Measurements from ENCODE around the gene PRDM7. TPM values are rescaled to one million over a fixed set of nuclear protein-coding genes. Genes with fewer than 3 reads are reported as not detected.

PRDM7 gene
- total RNA-seq, 1 experiment from 2014 or later, result not detected

DNA sequence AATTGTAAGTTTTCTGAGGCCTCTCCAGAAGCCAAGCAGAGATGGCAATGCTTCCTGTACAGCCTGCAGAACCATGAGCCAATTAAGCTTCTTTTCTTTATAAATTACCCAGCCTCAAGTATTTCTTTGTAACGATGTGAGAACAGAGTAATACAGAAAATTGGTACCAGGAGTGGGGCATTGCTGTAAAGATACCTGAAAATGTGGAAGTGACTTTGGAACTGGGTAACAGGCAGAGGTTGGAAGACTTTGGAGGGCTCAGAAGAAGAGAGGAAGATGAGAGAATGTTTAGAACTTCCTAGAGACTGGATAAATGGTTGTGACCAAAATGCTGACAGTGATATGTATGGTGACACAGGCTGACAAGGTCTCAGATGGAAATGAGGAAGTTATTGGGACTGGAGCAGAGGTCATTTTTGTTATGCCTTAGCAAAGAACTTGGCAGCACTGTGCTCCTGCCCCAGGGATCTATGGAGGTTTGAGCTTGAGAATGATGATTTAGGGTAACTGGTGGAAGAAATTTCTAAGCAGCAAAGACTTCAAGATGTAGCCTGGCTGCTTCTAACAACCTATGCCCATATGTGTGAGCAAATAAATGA lies 23.1 kb downstream of the PRDM7 start:
- ATAC-seq, result no peak
- peaks cover 20% of the 10 kb centered on the region for H3K36me3 Mint-ChIP-seq
- no peak overlapping the region for H3K27ac Mint-ChIP-seq
- H3K4me1 Mint-ChIP-seq, result 0 out of 2 replicates have a peak, but pooled peaks cover 3% of the 10 kb centered on the region
- H3K9me3 Mint-ChIP-seq, result peaks cover 59% of the 10 kb centered on the region
- H3K4me3 Mint-ChIP-seq, result no peak overlapping the region
- POLR2A ChIA-PET, result no interaction called here
- DNase-seq (ENCODE audit: low spot score), result no peak
- TF ChIP-seq, protein P1, sequence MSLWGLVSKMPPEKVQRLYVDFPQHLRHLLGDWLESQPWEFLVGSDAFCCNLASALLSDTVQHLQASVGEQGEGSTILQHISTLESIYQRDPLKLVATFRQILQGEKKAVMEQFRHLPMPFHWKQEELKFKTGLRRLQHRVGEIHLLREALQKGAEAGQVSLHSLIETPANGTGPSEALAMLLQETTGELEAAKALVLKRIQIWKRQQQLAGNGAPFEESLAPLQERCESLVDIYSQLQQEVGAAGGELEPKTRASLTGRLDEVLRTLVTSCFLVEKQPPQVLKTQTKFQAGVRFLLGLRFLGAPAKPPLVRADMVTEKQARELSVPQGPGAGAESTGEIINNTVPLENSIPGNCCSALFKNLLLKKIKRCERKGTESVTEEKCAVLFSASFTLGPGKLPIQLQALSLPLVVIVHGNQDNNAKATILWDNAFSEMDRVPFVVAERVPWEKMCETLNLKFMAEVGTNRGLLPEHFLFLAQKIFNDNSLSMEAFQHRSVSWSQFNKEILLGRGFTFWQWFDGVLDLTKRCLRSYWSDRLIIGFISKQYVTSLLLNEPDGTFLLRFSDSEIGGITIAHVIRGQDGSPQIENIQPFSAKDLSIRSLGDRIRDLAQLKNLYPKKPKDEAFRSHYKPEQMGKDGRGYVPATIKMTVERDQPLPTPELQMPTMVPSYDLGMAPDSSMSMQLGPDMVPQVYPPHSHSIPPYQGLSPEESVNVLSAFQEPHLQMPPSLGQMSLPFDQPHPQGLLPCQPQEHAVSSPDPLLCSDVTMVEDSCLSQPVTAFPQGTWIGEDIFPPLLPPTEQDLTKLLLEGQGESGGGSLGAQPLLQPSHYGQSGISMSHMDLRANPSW (CRISPR knock-in tag; conservative IDR thresholded peaks at IDR 0.05; ENCODE audit: low read depth), result no peak
- TF ChIP-seq CBFB (CRISPR knock-in tag; IDR thresholded peaks at IDR 0.05; ENCODE audit: low read depth), result no peak
- no peak for TF ChIP-seq ZNF219 (CRISPR knock-in tag; IDR thresholded peaks at IDR 0.05; ENCODE audit: borderline replicate concordance)
- TF ChIP-seq NFYB (CRISPR knock-in tag; conservative IDR thresholded peaks at IDR 0.05; ENCODE audit: low read depth), result no peak
- no peak for TF ChIP-seq NFE2L1 (CRISPR knock-in tag; IDR thresholded peaks at IDR 0.05)
- TF ChIP-seq ESRRA (CRISPR knock-in tag; IDR thresholded peaks at IDR 0.05; ENCODE audit: borderline replicate concordance), result no peak
- no peak for TF ChIP-seq NFATC4 (CRISPR knock-in tag; IDR thresholded peaks at IDR 0.05)
- TF ChIP-seq ZNF423 (CRISPR knock-in tag; IDR thresholded peaks at IDR 0.05), result no peak
- TF ChIP-seq ZNF671 (CRISPR knock-in tag; IDR thresholded peaks at IDR 0.05), result no peak
- TF ChIP-seq ZNF121 (CRISPR knock-in tag; IDR thresholded peaks at IDR 0.05), result no peak
- TF ChIP-seq, protein P2, sequence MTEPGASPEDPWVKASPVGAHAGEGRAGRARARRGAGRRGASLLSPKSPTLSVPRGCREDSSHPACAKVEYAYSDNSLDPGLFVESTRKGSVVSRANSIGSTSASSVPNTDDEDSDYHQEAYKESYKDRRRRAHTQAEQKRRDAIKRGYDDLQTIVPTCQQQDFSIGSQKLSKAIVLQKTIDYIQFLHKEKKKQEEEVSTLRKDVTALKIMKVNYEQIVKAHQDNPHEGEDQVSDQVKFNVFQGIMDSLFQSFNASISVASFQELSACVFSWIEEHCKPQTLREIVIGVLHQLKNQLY (CRISPR knock-in tag; IDR thresholded peaks at IDR 0.05), result no peak
- TF ChIP-seq JAZF1 (CRISPR knock-in tag; IDR thresholded peaks at IDR 0.05), result no peak
- TF ChIP-seq, protein P3, sequence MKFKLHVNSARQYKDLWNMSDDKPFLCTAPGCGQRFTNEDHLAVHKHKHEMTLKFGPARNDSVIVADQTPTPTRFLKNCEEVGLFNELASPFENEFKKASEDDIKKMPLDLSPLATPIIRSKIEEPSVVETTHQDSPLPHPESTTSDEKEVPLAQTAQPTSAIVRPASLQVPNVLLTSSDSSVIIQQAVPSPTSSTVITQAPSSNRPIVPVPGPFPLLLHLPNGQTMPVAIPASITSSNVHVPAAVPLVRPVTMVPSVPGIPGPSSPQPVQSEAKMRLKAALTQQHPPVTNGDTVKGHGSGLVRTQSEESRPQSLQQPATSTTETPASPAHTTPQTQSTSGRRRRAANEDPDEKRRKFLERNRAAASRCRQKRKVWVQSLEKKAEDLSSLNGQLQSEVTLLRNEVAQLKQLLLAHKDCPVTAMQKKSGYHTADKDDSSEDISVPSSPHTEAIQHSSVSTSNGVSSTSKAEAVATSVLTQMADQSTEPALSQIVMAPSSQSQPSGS (CRISPR knock-in tag; IDR thresholded peaks at IDR 0.05; ENCODE audit: borderline replicate concordance, low read depth), result no peak
- no peak for TF ChIP-seq ETV6 (CRISPR knock-in tag; IDR thresholded peaks at IDR 0.05)
- peaks cover 61% of the 10 kb centered on the region for H3K27me3 Mint-ChIP-seq (ENCODE audit: low read depth)
- CTCF ChIA-PET, result interaction anchor here (1.1 kb wide), 1 partner anchor 28 kb away, joined by 5 read pairs; no protein-coding TSS in a partner anchor

DNA sequence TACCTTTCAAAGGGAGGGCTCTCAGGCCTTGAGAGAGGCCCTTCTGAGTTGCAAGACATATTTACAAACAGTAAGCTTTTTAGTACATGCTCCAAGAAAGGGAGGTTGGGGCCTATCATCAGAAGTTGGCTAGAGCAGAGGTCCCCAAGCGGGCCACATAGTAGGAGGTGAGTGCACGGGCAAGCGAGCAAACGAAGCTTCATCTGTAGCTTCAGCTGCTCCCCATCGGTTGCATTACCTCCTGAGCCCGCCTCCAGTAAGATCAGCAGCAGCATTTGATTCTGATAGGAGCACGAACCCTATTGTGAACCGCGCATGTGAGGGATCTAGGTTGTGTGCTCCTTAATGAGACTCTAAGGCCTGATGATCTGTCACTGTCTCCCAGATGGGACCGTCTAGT lies 26.2 kb downstream of the PRDM7 start:
- H3K4me3 Mint-ChIP-seq, result no peak overlapping the region
- ATAC-seq, result no peak
- H3K4me1 Mint-ChIP-seq, result peaks cover 10% of the 10 kb centered on the region
- ChIA-PET CTCF (interaction anchor here (1.3 kb wide), 1 partner anchor 31 kb away, joined by 4 read pairs; no protein-coding TSS in a partner anchor), POLR2A (no interaction called here)
- peaks cover 36% of the 10 kb centered on the region for H3K9me3 Mint-ChIP-seq
- peaks cover 20% of the 10 kb centered on the region for H3K36me3 Mint-ChIP-seq
- H3K27me3 Mint-ChIP-seq (ENCODE audit: low read depth), result peaks cover 38% of the 10 kb centered on the region
- no peak overlapping the region for H3K27ac Mint-ChIP-seq
- no peak for DNase-seq (ENCODE audit: low spot score)
- TF ChIP-seq ZNF317 (CRISPR knock-in tag; IDR thresholded peaks at IDR 0.05; ENCODE audit: borderline replicate concordance, low read depth) (no peak), GABPB1 (CRISPR knock-in tag; IDR thresholded peaks at IDR 0.05) (no peak)

DNA sequence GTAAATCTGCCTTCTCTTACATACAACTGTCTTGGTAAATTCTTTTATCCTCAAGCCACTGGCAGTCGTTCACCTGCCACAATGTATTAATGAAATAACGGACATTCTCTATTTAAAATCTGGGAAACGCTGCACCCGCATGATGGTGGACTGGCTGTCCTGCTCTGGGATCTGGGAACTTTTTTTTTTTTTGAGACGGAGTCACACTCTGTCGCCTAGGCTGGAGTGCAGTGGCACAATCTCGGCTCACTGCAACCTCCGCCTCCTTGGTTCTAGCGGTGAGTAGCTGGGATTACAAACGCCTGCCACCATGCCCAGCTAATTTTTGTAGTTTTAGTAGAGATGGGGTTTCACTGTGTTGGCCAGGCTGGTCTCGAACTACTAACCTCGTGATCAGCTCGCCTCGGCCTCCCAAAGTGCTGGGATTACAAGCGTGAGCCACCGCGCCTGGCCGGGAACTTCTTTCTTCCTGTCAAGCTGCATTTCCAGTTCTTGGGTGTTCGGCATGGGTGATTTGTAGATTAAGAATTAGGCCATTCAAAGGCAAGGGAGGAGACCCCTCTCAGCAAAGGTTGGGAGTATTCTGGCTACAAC lies 28.3 kb downstream of the PRDM7 start:
- Mint-ChIP-seq H3K36me3 (peaks cover 8% of the 10 kb centered on the region), H3K27ac (peak overlapping the region; percentile 72; the same call in 1 of the 2 replicates), H3K9me3 (peaks cover 17% of the 10 kb centered on the region), H3K27me3 (ENCODE audit: low read depth) (peaks cover 23% of the 10 kb centered on the region), H3K4me1 (peaks cover 10% of the 10 kb centered on the region), H3K4me3 (no peak overlapping the region)
- no peak for TF ChIP-seq SP1 (CRISPR knock-in tag; conservative IDR thresholded peaks at IDR 0.05)
- TF ChIP-seq ZNF317 (CRISPR knock-in tag; IDR thresholded peaks at IDR 0.05; ENCODE audit: borderline replicate concordance, low read depth), result no peak
- TF ChIP-seq, protein P4, sequence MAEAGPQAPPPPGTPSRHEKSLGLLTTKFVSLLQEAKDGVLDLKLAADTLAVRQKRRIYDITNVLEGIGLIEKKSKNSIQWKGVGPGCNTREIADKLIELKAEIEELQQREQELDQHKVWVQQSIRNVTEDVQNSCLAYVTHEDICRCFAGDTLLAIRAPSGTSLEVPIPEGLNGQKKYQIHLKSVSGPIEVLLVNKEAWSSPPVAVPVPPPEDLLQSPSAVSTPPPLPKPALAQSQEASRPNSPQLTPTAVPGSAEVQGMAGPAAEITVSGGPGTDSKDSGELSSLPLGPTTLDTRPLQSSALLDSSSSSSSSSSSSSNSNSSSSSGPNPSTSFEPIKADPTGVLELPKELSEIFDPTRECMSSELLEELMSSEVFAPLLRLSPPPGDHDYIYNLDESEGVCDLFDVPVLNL (CRISPR knock-in tag; IDR thresholded peaks at IDR 0.05; ENCODE audit: borderline replicate concordance, low read depth), result no peak
- TF ChIP-seq, protein P5, sequence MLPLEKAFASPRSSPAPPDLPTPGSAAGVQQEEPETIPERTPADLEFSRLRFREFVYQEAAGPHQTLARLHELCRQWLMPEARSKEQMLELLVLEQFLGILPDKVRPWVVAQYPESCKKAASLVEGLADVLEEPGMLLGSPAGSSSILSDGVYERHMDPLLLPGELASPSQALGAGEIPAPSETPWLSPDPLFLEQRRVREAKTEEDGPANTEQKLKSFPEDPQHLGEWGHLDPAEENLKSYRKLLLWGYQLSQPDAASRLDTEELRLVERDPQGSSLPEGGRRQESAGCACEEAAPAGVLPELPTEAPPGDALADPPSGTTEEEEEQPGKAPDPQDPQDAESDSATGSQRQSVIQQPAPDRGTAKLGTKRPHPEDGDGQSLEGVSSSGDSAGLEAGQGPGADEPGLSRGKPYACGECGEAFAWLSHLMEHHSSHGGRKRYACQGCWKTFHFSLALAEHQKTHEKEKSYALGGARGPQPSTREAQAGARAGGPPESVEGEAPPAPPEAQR (CRISPR knock-in tag; IDR thresholded peaks at IDR 0.05), result no peak
- TF ChIP-seq JAZF1 (CRISPR knock-in tag; IDR thresholded peaks at IDR 0.05), result no peak
- TF ChIP-seq TP53 (CRISPR knock-in tag; IDR thresholded peaks at IDR 0.05), result no peak
- TF ChIP-seq, protein P6, sequence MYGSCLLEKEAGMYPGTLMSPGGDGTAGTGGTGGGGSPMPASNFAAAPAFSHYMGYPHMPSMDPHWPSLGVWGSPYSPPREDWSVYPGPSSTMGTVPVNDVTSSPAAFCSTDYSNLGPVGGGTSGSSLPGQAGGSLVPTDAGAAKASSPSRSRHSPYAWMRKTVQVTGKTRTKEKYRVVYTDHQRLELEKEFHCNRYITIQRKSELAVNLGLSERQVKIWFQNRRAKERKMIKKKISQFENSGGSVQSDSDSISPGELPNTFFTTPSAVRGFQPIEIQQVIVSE (CRISPR knock-in tag; IDR thresholded peaks at IDR 0.05; ENCODE audit: borderline replicate concordance), result no peak
- TF ChIP-seq TCF7 (CRISPR knock-in tag; IDR thresholded peaks at IDR 0.05; ENCODE audit: low read depth), result no peak
- POLR2A ChIA-PET, result interaction anchor here (1.2 kb wide), 1 partner anchor 28 kb away, joined by 3 read pairs; no protein-coding TSS in a partner anchor
- no peak for DNase-seq (ENCODE audit: low spot score)
- ATAC-seq, result no peak
- CTCF ChIA-PET, result interaction anchor here (5.0 kb wide), 1 partner anchor 33 kb away, joined by 26 read pairs; no protein-coding TSS in a partner anchor

Measured in WTC11 (cell line).